ENCODE results near the gene CDH23.

- TF ChIP-seq CTCF (IDR thresholded peaks at IDR 0.05) (no peak), POLR2A (IDR thresholded peaks at IDR 0.05) (no peak)
Observed at GRCh38 chr10:71661779-71662336, 265.1 kb downstream of the CDH23 start.
